Stimulated activated CD4-positive, alpha-beta T cell treated with anti-CD3 and anti-CD28 coated beads, Interleukin-1b, Interleukin-23, amount 100 ng/mL, for 4 hours (primary cell): ENCODE results near the gene BMP5.

Source experiments
- DNase-seq, 2 donors: peaks; one replicate each; pipeline ENCODE4 v3.0.0-alpha.2; 2020; ENCODE audit warnings: low read depth in 2 of 2

The BMP5 gene

GRCh38 chr6:55713436-55713835 lies 162.0 kb downstream of the BMP5 start:
- no peak for DNase-seq

DNA sequence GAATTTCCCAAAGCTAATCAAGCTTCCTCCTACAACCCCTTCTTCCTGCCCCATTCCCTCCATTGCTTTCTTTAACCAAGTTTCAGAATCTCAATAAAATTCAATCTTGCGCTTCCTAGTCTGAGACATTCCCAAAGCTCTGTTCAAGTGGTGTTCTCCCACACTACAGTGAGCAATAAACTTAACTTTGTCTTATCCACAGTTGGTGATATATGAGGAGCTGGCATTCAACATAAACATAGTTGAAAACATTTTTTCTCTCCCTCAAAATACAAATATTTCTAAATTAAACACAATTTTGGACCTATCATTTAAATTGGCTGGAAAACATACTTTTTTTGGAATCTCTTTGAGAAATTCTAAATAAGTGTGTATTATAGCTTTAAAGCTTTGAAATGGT lies 166.7 kb downstream of the BMP5 start:
- no peak for DNase-seq

- DNase-seq = no peak
Observed at GRCh38 chr6:55705451-55706440, 169.6 kb downstream of the BMP5 start.

- no peak for DNase-seq
Observed at GRCh38 chr6:55704421-55704820, 171.0 kb downstream of the BMP5 start.
